Pancreas (tissue), 10 donors: ENCODE data around the gene MTSS2. TPM values are rescaled to one million over a fixed set of nuclear protein-coding genes. Genes with fewer than 3 reads are reported as not detected.
"Not testable (repeated sequence)": the region's sequence is repeated elsewhere in the genome, so short reads cannot be mapped to it uniquely, and the experiment has no call there.

Experiments
- ATAC-seq, 4 donors: fragments of 200-7000 bp; cut with Tn5 transposase; one replicate each; pipeline versions ENCODE4 v1.8.0 to v1.9.1; 2020; ENCODE audit warnings: mild to moderate bottlenecking in 4 of 4, moderate library complexity in 4 of 4
- DNase-seq, 6 donors: peaks; one replicate each; pipeline ENCODE4 v3.0.0-alpha.2; 2020
- FAIRE-seq: peaks from 2 replicates; lab custom pipeline; 2012; peaks lifted over from hg19 to GRCh38; lab: Jason Lieb, UNC
- H3K27ac ChIP-seq, 4 donors: fragments of 200-600 bp; sonication (generic); 1 replicate in 3 of 4; 2 replicates in 1 of 4; pipeline versions ENCODE4 v1.5.0 to v1.8.0; 2020
- H3K27me3 ChIP-seq, 4 donors: fragments of 200-600 bp; one replicate each; pipeline ENCODE4 v1.8.0; 2021
- H3K36me3 ChIP-seq, 3 donors: fragments of 200-600 bp; sonication (generic) in 1 of 3; one replicate each; pipeline versions ENCODE4 v1.5.0 to v1.8.0; 2020 to 2021
- H3K4me1 ChIP-seq, 3 donors: fragments of 200-600 bp; one replicate each; pipeline ENCODE4 v1.8.0; 2021
- H3K4me3 ChIP-seq, 4 donors: fragments of 200-600 bp; sonication (generic) in 2 of 4; one replicate each; pipeline versions ENCODE4 v1.5.0 to v1.8.0; 2020 to 2021
- H3K9me3 ChIP-seq, 4 donors: fragments of 200-600 bp; one replicate each; pipeline ENCODE4 v1.8.0; 2021
- WGBS, 2 donors: extraction: QIAGEN DNeasy Blood & Tissue Kit; methylation state at CpG; one replicate each; pipeline ENCODE4 v1.1.7; 2013; 5-methylcytosine and 5-hydroxymethylcytosine counted together
- intact Hi-C, 3 donors: fragments of 100-400 bp; cut with DNase I; formaldehyde crosslinking; loops; one replicate each; pipeline versions ENCODE4 v1.11.1 to v1.14.2; 2022
- polyA plus RNA-seq, 2 donors: library from polyadenylated mRNA; stranded (reverse); fragments of 200-250 nt; gene quantifications; one replicate each; pipeline ENCODE4 v1.2.3, GENCODE V29; 2013
- total RNA-seq, 6 donors: library from RNA; stranded (reverse); fragmentation: NEBNext Ultra II Directional in 4 of 6; extraction: Animal tissue kit (Norgen Biotek cat#: 25700) in 4 of 6; gene quantifications; one replicate each; pipeline versions ENCODE4 v1.2.1 to v1.2.4, GENCODE V29; 2021 to 2023
- TF ChIP-seq, protein P1 (sequence below), 4 donors: fragments of 200-600 bp; sonication (generic) in 3 of 4; IDR thresholded peaks; one replicate each; pipeline versions ENCODE4 v1.5.0 to v1.8.0; 2021; ENCODE audit warnings: antibody characterized with exemption in 4 of 4
- donor health status: healthy with polysubstance abuse.
- donor health status: DM: no; HTN: no; CAD: no; lungs with moderate emphysema.
- donor health status: DM: no; HTN: no; CAD: no.
- donor health status: control.
- donor health status: control.
- donor health status: Bipolar disorder and iron deficiency.
- donor health status: DM: yes; HTN: yes; CAD: no.
- donor health status: DM: no; HTN: no; CAD: no.
- donor health status: DM: no; HTN: no; CAD: no.
- donor health status: DM: yes; HTN: yes; CAD: no.

The MTSS2 gene
- total and polyA plus RNA-seq, 8 donors, result 5.0 to 39.1 (median 9.8) TPM

DNA sequence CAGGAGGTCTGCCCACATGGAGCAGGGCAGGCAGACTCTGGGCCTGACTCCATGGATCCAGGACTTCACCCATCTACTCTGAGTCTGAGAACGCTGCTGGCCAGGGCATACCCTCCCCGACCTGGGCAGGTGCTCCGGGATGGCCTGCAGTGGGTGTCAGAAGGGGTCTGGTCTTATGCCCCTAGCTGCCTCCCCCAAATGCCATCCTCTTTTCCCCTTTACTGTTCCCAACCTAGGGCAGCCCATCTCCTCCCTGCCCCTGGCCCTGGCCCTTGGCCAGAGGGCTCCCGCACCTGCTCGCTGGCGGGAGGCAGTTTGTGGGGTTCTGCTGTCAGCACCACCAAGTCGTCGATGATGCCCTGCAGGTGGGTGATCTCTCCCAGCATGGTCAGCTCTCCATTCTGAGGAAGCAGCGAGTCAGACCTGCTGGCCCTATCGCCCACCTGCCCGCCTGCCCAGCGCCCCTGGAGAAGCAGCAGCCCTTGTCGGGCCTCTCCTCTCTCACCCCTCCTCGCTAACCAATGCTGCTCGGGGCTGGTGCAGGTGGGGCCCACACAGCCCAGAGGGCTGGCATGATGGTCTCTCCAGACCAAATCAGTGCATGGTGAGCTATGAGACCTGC is 8.2 kb downstream of the MTSS2 start:
- FAIRE-seq (no peak), DNase-seq (peak in 1 of 6 donors; percentile 50), ATAC-seq (no peak)
- H3K4me1 ChIP-seq, result peaks cover 0 to 4% (median 0%) of the 10 kb centered on the region in 3 donors
- TF ChIP-seq, protein P1, sequence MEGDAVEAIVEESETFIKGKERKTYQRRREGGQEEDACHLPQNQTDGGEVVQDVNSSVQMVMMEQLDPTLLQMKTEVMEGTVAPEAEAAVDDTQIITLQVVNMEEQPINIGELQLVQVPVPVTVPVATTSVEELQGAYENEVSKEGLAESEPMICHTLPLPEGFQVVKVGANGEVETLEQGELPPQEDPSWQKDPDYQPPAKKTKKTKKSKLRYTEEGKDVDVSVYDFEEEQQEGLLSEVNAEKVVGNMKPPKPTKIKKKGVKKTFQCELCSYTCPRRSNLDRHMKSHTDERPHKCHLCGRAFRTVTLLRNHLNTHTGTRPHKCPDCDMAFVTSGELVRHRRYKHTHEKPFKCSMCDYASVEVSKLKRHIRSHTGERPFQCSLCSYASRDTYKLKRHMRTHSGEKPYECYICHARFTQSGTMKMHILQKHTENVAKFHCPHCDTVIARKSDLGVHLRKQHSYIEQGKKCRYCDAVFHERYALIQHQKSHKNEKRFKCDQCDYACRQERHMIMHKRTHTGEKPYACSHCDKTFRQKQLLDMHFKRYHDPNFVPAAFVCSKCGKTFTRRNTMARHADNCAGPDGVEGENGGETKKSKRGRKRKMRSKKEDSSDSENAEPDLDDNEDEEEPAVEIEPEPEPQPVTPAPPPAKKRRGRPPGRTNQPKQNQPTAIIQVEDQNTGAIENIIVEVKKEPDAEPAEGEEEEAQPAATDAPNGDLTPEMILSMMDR (IDR thresholded peaks at IDR 0.05), result no peak
- H3K9me3 ChIP-seq, result no peaks in the 10 kb centered on the region
- no peak overlapping the region for H3K27ac ChIP-seq
- WGBS, 2 donors, result 90 to 93% methylated on average over 15 of the region's 15 CpGs
- H3K27me3 ChIP-seq, result no peaks in the 10 kb centered on the region
- no peak overlapping the region for H3K4me3 ChIP-seq
- intact Hi-C loops, result no loop called here
- H3K36me3 ChIP-seq, result peaks cover 0 to 7% (median 5%) of the 10 kb centered on the region in 3 donors

DNA sequence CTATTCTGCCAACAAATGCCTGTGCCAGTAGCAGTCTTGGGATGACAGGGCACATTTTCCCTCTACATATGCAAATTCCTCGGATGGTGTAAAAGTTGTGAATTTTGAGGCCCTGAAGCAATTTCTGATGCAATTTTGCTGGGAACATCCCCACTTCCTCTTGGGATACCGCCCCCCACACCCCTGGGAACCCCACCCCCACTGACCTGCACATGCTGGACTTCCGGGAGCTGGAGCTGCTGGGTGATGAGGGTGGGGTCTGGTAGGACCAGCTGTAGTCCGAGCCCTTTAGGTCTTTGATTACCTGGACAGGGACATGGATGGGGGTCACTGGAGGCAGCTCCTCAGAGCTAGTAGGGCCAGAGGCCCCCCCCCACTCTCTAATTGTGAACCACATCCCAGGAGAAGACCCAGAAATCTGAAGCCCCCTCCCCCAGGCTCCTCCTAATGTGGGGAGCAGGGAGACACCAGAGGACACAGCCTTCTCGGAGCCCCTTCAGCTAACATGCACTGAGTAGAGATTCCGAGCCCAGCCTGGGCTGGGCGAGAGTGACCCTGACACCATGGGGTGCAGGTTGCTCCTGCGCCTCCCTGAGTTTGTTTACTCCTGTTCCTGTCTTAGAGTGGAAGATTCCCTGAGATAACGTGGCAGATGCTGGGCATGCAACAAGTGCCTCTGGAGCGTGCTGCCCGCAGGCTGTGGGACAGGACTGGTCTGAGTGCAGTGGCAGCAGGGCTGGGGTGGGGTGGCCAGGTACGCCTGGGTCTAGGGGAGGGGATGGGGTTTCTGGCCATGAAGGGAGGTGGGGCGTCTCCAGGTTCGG is 9.0 kb downstream of the MTSS2 start:
- TF ChIP-seq, protein P1 (IDR thresholded peaks at IDR 0.05), result no peak
- no peak overlapping the region for H3K4me3 ChIP-seq
- H3K27me3 ChIP-seq, result no peaks in the 10 kb centered on the region
- H3K9me3 ChIP-seq, result no peaks in the 10 kb centered on the region
- peak in 1 of 6 donors; percentile 50 for DNase-seq
- H3K4me1 ChIP-seq, result peaks cover 0 to 4% (median 0%) of the 10 kb centered on the region in 3 donors
- no peak overlapping the region for H3K27ac ChIP-seq
- ATAC-seq, result no peak
- H3K36me3 ChIP-seq, result peaks cover 0 to 7% (median 5%) of the 10 kb centered on the region in 3 donors
- intact Hi-C loops, result no loop called here
- 84 to 91% methylated on average over 14 of the region's 14 CpGs for WGBS, 2 donors
- FAIRE-seq, result no peak

DNA sequence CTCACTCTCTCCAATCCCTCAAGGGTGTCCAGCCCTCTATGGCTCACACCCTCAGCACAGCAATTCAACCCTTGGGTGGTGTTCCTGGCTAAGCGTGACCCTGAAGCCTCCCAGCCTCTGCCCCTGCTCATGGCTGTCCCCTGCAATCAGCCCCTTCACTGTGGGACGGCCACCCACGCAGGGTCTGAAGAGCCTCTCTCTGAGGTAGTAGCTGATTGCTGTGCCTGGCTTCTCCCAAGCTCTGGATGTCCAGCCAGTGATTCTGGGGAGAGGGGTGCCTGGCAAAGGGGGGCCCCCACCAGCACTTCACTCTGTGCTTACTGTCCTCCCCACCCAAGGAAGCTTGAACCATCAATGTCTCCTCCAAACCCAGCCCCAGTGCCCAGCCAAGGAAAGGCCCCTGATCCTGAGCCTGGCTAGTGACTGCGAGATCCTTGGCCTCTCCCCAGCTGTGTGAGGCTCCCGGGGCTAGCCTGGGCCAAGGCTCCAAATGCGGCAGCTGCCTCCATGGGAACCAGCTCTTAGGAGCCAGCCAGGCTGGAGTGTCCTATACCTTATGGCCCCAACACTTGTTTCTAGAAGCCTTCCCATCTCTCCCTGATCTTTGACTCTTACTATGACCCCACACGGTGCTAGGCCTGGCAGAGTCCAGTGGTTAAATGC is 9.9 kb downstream of the MTSS2 start:
- DNase-seq (peak in 1 of 6 donors; percentile 37), FAIRE-seq (no peak), ATAC-seq (no peak)
- WGBS, 2 donors, result 84 to 93% methylated on average over 7 of the region's 7 CpGs
- H3K36me3 ChIP-seq, result peaks cover 0 to 8% (median 7%) of the 10 kb centered on the region in 3 donors
- H3K4me1 ChIP-seq, result no peaks in the 10 kb centered on the region
- H3K9me3 ChIP-seq, result no peaks in the 10 kb centered on the region
- intact Hi-C loops, result no loop called here
- H3K27me3 ChIP-seq, result no peaks in the 10 kb centered on the region
- H3K27ac ChIP-seq, result no peak overlapping the region
- H3K4me3 ChIP-seq, result no peak overlapping the region
- TF ChIP-seq, protein P1 (IDR thresholded peaks at IDR 0.05), result no peak

DNA sequence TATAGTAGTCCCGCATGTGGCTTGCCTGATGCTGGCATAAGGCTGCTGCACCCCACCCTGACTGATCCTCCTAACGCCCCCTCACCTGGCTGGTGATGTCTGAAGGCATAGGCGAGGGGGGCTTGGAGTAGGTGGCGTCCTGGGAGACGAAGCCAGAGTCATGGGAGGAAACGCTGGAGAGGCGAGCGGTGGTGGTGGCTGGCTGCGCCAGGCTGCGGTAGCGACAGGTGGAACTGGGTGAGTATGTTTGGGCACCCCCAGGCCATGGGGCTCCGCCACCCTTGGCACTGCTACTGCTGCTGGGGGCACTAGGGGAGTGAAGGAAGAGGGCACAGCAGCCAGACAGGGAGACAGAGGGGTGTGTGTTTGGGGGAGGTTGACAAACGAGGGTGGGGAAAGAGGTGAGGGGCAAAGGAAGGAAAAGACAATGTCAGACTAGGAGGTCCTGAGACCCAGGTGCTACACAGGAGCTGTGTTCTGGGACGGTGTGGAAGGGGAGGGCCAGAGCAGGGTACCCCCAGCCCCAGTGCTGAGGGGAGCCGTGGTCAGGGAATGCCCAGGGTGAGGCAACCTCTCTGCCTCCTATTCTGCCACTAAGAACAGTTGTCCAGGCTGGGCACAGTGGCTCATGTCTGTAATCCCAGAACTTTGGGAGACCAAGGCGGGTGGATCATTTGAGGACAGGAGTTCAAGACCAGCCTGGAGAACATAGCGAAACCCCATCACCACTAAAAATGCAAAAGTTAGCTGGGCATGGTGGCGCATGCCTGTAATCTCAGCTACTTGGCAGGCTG is 11.4 kb downstream of the MTSS2 start:
- FAIRE-seq (no peak), ATAC-seq (no peak), DNase-seq (peak in 1 of 6 donors; percentile 44)
- Histone ChIP-seq H3K9me3 (no peaks in the 10 kb centered on the region), H3K36me3 (peaks cover 0 to 9% (median 4%) of the 10 kb centered on the region in 3 donors), H3K27ac (no peak overlapping the region), H3K27me3 (no peaks in the 10 kb centered on the region), H3K4me1 (no peaks in the 10 kb centered on the region), H3K4me3 (no peak overlapping the region)
- 94 to 95% methylated on average over 18 of the region's 18 CpGs for WGBS, 2 donors
- intact Hi-C loops, result no loop called here
- TF ChIP-seq, protein P1 (IDR thresholded peaks at IDR 0.05), result no peak

DNA sequence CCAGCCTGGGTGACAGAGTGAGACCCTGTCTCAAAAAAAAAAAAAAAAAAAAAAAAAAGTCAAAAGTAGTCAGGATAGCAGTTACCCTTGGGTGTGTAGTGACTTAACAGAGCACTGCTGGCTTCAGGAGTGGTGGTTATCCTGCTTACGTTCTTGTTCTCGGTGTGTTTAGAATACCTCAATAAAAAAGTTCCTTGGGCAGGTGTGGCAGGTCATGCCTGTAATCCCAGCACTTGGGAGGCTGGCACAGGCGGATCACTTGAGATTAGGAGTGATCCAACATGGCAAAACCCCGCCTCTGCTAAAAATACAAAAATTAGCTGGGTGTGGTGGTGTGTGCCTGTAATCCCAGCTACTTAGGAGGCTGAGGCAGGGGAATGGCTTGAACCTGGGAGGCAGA is 14.9 kb downstream of the MTSS2 start:
- DNase-seq, result peak in 1 of 6 donors; percentile 3
- H3K4me1 ChIP-seq, H3K4me3 ChIP-seq, ATAC-seq, H3K9me3 ChIP-seq, H3K27me3 ChIP-seq, FAIRE-seq, intact Hi-C loops, H3K27ac ChIP-seq: not testable (repeated sequence)
- WGBS, 2 donors, result 95 to 98% methylated on average over 4 of the region's 4 CpGs
- H3K36me3 ChIP-seq, result peaks cover 0 to 11% (median 5%) of the 10 kb centered on the region in 3 donors
